A673 (cell line): Measurements from ENCODE around the gene IL19.

Experiments used
- CTCF ChIP-seq: fragments of 300-800, 200-600 bp; sonication (generic); conservative IDR thresholded peaks from 2 replicates; pipeline ENCODE4 v1.5.1; 2017; ENCODE audit warnings: low read depth, mild to moderate bottlenecking, antibody characterized with exemption, low read length, moderate library complexity, mixed read lengths
- EZH2 ChIP-seq: fragments of 200-600 bp; sonication (generic); IDR thresholded peaks from 2 replicates; pipeline ENCODE4 v1.6.1; 2017; ENCODE audit warnings: borderline replicate concordance, low read depth, mild to moderate bottlenecking, mixed read lengths, antibody characterized with exemption, low read length; ENCODE audit not compliant: poor library complexity, severe bottlenecking

DNA sequence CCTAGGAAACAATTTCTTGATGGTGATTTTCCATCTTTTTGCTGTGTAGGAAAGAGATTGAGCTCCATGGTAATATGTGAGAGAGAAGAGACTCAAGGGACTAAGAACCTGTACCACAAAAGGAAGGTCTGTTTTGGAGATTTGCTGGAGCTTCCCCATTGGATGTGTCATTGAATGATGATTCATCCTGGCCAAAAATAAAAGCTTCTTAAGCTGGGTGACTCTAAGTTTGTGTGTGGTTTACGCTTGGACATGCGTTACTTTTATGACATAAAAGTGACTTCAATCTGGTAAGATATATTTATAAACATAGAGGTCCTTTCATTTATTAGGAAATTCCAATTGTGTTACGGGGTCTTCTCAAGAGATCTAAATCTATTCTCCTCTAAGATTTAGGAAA is 17.4 kb upstream of the IL19 start:
- no peak for TF ChIP-seq CTCF
- TF ChIP-seq EZH2: no peak
